Activated gamma-delta T cell (primary cell): Measurements from ENCODE around the gene SCAMP2.

ENCODE experiments used
- DNase-seq: peaks from one replicate; lab custom pipeline; 2025; lab: John Stamatoyannopoulos, UW

Gene SCAMP2

GRCh38 chr15:74838746-74839525 is 34.2 kb downstream of the SCAMP2 start:
- no peak for DNase-seq

DNA sequence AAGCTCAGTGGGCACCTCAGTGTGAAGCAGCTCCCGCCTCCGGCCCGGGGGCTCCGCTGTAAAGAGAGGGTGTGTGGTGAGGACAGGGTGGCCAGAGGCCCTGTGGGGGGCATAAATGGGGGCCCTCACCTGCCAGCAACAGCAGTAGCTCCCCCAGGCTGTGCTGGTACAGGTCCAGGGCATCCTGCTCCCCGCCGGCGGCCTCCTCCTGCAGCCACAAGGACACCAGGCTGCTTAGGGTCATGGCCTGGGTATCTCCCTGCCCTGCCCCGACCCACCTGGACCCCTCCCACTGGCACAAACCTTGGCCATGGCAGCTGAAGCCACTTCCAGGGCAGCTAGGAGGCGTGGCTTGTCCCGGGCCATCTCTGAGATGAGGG is 35.0 kb downstream of the SCAMP2 start:
- DNase-seq, result no peak

DNA sequence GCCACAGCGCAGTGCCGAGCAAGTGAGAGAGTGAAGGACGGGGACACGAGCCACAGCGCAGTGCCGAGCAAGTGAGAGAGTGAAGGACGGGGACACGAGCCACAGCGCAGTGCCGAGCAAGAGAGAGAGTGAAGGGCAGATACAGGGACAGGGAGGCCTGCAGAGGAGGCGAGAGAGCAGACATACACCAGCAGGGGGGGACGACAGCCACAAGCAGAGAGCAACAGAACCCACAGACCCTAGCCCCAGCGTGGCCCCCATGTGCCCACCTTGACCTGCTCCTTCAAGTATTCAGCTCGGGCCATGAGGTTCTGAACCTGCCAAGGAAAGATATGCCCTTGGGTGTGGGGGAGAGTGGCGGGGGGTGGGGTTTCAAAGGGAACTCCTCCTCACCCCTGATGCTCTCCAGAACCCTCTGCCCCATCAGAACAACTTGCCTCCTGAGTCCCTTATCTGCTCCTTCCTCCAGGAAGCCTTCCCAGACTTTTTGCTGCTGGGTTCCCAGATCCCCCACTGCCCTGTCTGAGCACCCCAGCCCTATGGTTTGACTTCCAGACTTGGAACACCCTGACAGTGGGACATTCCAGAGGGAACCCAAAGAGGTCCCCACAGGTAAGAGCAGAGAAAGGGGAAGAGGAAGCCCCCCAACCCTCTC is 35.6 kb downstream of the SCAMP2 start:
- DNase-seq, result no peak

- DNase-seq, result no peak
Observed at GRCh38 chr15:74836846-74837245, 36.3 kb downstream of the SCAMP2 start.

- no peak for DNase-seq
Observed at GRCh38 chr15:74835312-74835823, 37.8 kb downstream of the SCAMP2 start.

DNA sequence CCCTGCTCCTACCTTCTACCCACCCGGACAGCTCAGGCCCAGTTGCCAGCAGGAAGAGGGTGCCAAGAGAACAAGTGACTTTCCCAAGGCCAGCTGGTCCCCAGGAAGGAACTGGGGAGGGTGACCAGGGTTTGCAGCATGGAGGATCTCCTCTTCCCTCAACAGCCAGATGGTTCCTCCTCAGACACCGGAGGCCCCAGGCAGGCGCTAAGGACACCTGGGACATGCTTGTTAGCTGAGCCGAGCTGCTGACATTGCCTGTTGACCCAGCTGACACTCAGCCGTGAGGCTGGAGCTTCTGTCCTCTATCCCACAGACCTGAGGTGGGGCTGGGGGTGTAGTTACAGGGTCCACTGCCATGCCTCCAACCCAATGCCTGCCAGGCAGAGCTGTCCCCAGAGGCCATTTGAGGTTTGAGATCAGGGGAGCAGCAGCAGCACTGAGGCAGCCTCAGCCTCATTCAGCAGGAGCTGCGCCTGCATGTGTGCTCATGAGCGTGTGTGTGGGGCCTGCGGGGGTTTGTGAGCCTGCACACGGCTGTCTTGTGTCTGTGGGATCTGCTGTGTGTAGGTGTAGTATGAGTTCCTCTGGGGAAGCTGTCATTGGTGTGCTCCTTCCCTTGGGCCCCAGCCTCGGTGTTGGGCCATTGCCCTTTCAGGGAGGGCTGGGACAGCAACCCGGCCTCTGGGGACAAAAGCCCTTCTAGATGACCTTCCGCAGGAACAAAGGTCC is 39.6 kb downstream of the SCAMP2 start:
- DNase-seq, result no peak

- no peak for DNase-seq
Observed at GRCh38 chr15:74832826-74833225, 40.3 kb downstream of the SCAMP2 start.

GRCh38 chr15:74831813-74832495 is 41.2 kb downstream of the SCAMP2 start:
- no peak for DNase-seq

DNA sequence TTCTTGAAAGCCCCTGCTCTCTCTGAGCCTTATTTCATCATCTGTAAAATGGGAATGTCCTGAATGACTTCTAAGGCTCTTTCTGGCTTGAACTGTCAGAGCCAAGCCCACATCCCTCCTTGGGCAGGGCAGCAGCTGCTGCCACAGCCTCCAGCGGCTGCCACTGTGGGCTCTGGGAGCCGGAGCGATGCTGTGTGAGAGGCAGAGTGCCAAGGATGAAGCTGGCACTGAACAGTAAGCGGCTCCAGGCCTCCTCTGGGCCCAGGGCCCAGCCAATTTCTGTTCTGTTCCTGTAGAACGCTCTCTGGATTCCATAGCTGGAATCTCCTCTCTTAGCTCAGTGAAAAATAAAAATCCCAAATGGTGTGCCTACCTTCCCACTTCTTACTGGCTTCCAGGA is 42.3 kb downstream of the SCAMP2 start:
- DNase-seq, result no peak

GRCh38 chr15:74829991-74830390 is 43.2 kb downstream of the SCAMP2 start:
- DNase-seq, result no peak

DNA sequence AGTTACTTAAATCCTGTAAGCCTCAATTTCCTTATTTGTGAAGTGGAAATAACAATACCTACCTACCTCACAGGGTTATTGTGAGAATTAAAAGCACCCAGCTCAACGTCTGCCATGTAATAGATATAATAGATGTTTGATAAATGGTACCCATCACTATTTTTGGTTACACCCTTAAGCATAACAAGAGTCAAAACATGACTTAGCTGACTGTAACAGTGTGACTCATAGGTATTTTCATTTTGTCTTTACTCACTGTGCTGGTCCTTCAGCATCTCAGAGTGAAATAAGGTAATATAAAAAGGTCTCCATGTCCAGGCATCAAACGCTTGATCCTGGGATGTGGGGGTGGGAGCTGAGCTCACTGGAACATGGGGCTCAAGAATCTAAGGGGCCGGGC is 43.7 kb downstream of the SCAMP2 start:
- no peak for DNase-seq

- DNase-seq, result no peak
Observed at GRCh38 chr15:74828835-74829234, 44.3 kb downstream of the SCAMP2 start.

DNA sequence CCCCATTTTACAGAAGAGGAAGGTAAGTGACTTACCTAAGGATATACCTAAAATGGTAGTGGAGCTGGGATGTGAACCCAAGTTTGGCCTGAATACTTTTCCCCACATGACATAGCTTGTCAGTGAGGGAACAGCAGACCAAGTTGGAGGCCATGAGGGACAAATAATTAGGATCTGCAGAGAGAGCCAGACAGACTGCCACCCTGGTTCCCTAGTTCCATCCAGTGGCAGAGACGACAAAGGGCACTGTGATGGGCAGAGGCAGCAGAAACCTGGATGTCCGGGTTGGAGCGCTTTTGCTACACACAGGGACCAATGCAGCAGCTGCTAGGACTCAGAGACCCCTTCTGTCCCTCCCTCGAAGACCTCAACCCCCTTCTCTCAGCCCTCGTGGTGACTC is 45.6 kb downstream of the SCAMP2 start:
- no peak for DNase-seq

GRCh38 chr15:74826921-74827320 is 46.2 kb downstream of the SCAMP2 start:
- no peak for DNase-seq

- peak; percentile 23 for DNase-seq
Observed at GRCh38 chr15:74826364-74826819, 46.8 kb downstream of the SCAMP2 start, which contains the start of gene CPLX3. Gene CPLX3 (plus strand): TSS chr15:74826627. CDS start chr15:74826704, 77 bp downstream.

- DNase-seq, result no peak
Observed at GRCh38 chr15:74825866-74826265, 47.3 kb downstream of the SCAMP2 start.

DNA sequence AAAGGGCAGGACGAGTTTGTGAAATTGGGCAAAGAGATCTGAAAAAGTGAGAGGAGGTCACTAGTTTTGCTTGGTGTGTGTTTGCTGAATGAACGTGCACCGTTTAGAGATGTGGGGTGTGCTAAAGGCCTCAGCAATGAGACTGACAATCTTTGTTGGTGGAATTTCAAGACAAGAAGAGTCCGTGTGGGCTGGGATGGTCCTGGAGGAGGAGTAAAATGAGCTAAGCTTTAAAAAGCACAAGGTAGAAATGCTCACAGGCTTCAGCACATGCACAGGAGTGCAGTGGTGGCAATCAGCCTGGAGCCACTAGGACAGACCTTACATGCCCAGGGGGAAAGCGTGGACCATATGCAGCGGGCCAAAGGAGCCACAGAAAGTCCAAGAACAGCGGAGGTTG is 48.2 kb downstream of the SCAMP2 start:
- DNase-seq, result no peak

DNA sequence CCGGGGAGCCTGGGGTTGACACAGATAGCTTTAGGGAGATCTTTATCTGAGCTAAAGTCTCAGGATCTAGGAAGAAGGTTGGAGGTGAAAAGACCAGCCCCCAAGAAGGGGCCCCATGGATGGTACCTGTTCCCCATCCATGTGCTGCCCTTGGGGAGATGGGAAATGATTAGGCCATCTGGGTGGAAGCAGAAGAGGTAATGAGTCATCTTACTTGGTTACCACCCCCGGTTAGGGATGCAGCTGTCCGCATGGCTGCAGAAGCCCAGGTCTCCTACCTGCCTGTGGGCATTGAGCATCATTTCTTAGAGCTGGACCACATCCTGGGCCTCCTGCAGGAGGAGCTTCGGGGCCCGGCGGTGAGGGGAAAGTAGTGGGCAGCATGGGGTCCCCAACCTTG is 49.8 kb downstream of the SCAMP2 start:
- no peak for DNase-seq

DNA sequence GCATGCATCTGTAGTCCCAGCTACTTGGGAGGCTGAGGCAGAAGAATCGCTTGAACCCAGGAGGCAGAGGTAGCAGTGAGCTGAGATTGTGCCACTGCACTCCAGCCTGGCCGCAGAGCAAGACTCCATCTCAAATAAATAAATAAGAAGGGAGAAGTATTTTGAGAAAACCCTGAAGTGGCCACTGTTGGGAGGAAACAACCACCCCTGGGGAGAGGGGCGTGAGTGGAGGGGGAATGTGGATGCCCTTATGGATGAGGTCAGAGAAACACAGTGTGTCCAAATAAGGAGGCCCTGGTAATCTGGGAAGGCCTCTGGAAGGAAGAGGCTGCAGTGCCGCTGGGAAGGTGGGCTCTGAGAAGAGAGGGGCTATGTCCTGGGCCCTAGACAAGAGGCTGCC is 50.9 kb downstream of the SCAMP2 start:
- no peak for DNase-seq

- no peak for DNase-seq
Observed at GRCh38 chr15:74821790-74822158, 51.4 kb downstream of the SCAMP2 start.

DNA sequence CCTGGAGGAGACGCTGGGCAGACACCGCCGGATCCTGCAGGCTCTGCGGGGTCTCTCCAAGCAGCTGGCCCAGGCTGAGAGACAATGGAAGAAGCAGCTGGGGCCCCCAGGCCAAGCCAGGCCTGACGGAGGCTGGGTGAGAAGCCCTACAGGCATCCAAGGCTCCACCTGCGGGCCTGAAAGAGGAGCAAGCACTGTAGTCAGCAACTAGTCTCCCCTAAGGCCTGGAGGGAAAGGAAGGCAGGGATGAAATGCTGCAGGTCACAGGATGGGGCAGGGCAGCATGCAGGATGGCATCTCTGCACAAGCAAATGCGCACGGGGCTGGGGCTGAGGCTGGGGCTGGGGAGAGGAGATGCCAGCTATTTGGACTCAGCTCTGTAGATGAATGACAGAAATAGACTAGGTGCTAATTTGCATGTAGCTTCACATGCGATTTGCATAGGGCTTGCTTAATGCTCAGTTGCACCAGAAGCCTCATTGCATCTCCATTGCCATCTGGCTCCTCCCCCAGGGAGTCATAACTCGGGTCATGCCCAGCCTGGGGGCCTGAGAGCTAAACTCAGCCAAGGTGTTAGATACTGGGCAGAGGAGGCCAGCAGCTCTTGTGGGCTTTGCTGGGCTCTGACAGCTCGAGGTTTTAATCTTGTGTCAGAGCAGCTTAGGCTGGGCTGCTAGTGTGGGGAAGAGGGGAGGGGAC is 51.9 kb downstream of the SCAMP2 start:
- no peak for DNase-seq
